Neural crest cell (in vitro differentiated cells): Measurements from ENCODE around the gene RPTOR. TPM values are rescaled to one million over a fixed set of nuclear protein-coding genes. Genes with fewer than 3 reads are reported as not detected.

Experiments used
- DNase-seq: peaks from one replicate; pipeline ENCODE4 v3.0.0; 2021; ENCODE audit warnings: low read depth, mixed read lengths, low spot score
- H3K27ac Mint-ChIP-seq: one replicate; pipeline ENCODE4 v1.8.0; 2021; ENCODE audit warnings: mild to moderate bottlenecking, mixed read lengths; ENCODE audit not compliant: unreplicated experiment
- H3K27me3 Mint-ChIP-seq: 2 replicates; pipeline ENCODE4 v1.8.0; 2021; ENCODE audit warnings: low read depth, mild to moderate bottlenecking, mixed read lengths
- H3K36me3 Mint-ChIP-seq: 2 replicates; pipeline ENCODE4 v1.8.0; 2021; ENCODE audit warnings: low read depth, mild to moderate bottlenecking, mixed read lengths
- H3K4me1 Mint-ChIP-seq: 2 replicates; pipeline ENCODE4 v1.8.0; 2021; ENCODE audit warnings: mixed read lengths
- H3K4me3 Mint-ChIP-seq: one replicate; pipeline ENCODE4 v1.8.0; 2021; ENCODE audit warnings: mild to moderate bottlenecking, mixed read lengths
- H3K9me3 Mint-ChIP-seq: 2 replicates; pipeline ENCODE4 v1.8.0; 2021; ENCODE audit warnings: mixed read lengths
- total RNA-seq: library from RNA; stranded (reverse); gene quantifications from 2 replicates; pipeline ENCODE4 v1.2.1, GENCODE V29; 2021
- TF ChIP-seq, protein P1 (sequence below): fragments of 200-600 bp; sonication (generic); conservative IDR thresholded peaks from 2 replicates; pipeline ENCODE4 v1.5.0; 2021; ENCODE audit warnings: antibody characterized with exemption, mild to moderate bottlenecking

RPTOR gene
- total RNA-seq, 1 donor from 2014 or later: 41.1 TPM

DNA sequence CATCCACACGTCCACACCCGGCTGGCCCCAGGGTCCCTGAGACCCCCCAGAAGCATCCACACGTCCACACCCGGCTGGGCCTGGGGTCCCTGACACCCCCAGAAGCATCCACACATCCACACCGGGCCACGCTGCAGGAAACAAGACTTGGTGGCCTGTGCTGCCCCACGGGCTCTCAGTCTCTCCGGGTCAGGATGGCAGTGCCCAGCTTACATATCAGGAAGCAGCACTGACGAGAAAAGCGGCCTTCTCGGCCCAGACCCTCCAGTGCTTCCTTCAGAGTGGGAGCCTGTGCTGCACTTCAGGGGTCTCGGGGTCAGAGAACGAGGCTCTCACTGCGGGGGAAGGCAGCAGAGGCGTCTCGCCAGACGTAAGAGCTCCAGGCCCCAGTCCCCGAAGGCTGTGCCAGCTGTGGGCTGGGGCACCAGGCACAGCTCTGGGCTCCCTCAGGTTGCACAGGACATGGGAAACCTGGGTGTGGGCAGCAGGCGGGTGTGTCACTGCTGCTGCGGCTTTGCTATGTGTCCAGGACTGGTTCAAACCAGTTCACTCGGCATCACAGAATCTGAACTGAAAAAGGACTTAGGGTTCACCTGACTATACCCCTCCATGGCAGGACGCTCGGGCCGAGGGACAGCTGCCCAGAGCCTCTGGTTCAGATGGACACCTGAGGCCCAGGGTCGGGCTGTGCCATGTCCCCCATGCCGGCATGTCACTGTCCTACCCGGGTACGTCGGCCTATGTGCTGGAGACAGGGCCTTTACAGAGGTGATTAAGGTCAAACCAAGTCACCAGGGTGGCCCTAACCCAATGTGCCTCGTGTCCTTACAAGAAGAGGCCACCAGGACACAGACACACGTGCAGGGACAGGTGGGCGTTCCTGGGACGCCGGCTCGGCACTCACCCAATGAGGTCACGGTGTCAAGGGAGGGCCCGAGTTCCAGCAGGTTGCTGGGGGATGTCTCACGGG, 406.8 kb downstream of the RPTOR start:
- H3K4me1 Mint-ChIP-seq: no peaks in the 10 kb centered on the region
- H3K36me3 Mint-ChIP-seq: peaks cover 10% of the 10 kb centered on the region
- no peaks in the 10 kb centered on the region for H3K27me3 Mint-ChIP-seq

DNA sequence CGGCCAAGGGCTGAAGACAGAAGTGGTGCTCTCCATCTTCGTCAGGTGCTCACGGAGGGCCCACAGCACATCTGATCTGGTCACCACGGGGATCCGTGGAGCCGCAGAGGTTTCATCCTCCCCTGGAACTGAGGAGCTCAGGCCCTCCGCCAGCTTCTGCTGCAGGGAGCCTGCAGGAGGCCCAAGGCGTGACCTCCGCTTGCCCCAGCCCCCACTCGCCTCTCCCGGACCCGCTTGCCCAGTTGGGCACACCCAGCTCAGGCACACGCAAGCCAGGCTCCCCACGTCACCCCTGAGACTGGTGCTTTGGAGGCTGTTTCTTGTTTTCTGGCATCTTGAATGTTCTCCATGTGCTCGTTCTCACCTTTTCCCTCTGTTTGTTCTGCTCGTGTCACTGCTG, 407.7 kb downstream of the RPTOR start:
- TF ChIP-seq, protein P1, sequence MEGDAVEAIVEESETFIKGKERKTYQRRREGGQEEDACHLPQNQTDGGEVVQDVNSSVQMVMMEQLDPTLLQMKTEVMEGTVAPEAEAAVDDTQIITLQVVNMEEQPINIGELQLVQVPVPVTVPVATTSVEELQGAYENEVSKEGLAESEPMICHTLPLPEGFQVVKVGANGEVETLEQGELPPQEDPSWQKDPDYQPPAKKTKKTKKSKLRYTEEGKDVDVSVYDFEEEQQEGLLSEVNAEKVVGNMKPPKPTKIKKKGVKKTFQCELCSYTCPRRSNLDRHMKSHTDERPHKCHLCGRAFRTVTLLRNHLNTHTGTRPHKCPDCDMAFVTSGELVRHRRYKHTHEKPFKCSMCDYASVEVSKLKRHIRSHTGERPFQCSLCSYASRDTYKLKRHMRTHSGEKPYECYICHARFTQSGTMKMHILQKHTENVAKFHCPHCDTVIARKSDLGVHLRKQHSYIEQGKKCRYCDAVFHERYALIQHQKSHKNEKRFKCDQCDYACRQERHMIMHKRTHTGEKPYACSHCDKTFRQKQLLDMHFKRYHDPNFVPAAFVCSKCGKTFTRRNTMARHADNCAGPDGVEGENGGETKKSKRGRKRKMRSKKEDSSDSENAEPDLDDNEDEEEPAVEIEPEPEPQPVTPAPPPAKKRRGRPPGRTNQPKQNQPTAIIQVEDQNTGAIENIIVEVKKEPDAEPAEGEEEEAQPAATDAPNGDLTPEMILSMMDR: no peak
- Mint-ChIP-seq H3K9me3 (no peaks in the 10 kb centered on the region), H3K36me3 (peaks cover 3% of the 10 kb centered on the region), H3K4me3 (no peak overlapping the region), H3K27me3 (no peaks in the 10 kb centered on the region), H3K4me1 (no peaks in the 10 kb centered on the region), H3K27ac (no peak overlapping the region)
- no peak for DNase-seq

More for the DNA sequence above, 406.8 kb downstream of the RPTOR start:
- no peak for DNase-seq
- Mint-ChIP-seq H3K4me3 (no peak overlapping the region), H3K9me3 (peaks cover under 1% of the 10 kb centered on the region), H3K27ac (no peak overlapping the region)
- TF ChIP-seq, protein P1: no peak

DNA sequence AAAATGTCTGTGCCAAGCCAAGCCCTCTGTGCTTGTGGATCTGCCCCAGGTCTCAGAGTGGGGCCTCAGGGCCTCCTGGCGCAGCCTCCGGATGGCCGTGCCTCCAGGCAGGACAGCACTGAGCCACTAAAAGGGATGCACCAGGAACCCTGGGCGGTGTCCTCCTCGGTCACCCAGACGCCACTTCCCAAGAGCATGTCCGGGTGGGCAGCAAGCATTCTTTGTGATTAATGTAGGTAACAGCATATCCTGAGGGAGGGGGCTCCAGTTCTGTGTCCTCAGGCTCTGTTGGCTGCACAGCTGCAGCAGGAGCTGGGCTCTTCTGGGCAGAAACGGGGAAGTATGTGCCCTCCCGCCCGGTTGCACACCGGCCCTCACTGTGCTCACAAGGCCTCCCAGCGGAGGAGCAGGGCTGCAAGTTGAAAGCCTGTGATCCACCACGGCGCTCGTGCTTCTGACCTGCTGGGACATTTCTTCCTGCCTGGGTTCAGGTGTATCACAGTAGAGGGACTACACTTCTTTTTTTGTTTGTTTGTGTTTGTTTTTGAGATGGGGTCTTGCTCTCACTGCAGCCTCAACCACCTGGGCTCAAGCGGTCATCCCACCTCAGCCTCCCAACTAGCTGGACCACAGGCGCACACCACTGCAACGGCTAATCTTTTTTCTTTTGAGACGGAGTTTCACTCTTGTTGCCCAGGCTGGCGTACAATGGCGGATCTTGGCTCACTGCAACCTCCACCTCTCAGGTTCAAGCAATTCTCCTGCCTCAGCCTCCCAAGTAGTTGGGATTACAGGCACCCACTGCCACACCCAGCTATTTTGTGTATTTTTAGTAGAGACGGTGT, 409.1 kb downstream of the RPTOR start:
- Mint-ChIP-seq H3K27ac (no peak overlapping the region), H3K27me3 (no peaks in the 10 kb centered on the region), H3K4me3 (no peak overlapping the region), H3K4me1 (no peaks in the 10 kb centered on the region), H3K36me3 (peaks cover 3% of the 10 kb centered on the region), H3K9me3 (no peaks in the 10 kb centered on the region)
- no peak for DNase-seq
- TF ChIP-seq, protein P1: no peak

DNA sequence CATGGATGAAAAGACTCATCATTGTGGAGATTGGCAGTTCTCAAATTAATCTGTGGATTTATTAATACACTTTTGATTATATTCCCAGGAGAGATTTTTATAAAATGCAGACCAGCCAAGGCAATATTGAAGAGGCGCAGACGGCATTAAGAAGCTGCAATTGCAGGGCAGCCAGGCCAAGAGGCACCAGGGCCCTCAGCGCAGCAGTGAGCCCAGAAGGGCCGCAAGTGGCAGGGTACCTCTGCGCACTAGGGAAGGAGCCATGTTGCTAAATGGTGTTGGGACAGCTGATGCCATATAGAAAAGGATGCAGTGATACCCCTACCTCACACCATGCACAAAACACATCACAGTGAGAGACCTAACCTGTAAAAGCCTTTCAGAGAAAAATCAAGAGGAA, 410.4 kb downstream of the RPTOR start:
- H3K27me3 Mint-ChIP-seq: no peaks in the 10 kb centered on the region
- DNase-seq: no peak
- H3K4me1 Mint-ChIP-seq: no peaks in the 10 kb centered on the region
- TF ChIP-seq, protein P1: no peak
- no peak overlapping the region for H3K4me3 Mint-ChIP-seq
- H3K27ac Mint-ChIP-seq: no peak overlapping the region
- H3K36me3 Mint-ChIP-seq: peaks cover 3% of the 10 kb centered on the region
- no peaks in the 10 kb centered on the region for H3K9me3 Mint-ChIP-seq

DNA sequence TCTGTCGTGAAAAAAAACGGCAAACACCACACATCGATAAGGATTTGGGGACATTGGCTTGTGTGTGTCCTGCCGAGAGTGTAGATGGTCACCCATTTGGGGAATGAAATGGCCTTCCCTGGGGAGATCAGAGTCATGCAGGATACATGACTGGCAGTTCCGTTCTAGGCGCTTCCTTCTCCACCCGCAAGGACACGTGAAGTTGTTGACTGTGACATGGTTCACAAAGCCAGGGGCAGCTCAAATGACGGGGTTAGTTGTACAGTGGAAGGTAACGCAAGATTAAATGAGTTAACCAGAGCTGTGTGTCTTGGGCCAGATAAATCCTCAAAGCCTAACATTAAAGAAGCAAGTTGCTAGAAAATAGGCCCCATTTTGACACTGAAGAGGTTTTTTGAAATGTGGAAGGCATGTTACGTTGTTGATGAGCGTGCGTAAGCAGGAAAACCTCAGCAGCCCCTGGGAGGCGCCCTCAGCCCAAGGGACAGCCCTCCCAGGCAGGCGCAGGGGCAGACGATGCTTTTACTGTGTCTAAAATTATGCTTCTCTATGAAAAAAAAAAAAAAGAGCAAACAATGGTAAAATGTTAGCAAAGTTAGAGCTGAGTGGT, 411.1 kb downstream of the RPTOR start:
- DNase-seq: no peak
- Mint-ChIP-seq H3K9me3 (no peaks in the 10 kb centered on the region), H3K4me1 (no peaks in the 10 kb centered on the region)

More for the DNA sequence above, 411.1 kb downstream of the RPTOR start:
- Mint-ChIP-seq H3K27me3 (no peaks in the 10 kb centered on the region), H3K36me3 (peaks cover 3% of the 10 kb centered on the region), H3K27ac (no peak overlapping the region), H3K4me3 (no peak overlapping the region)
- TF ChIP-seq, protein P1: no peak
